GM19372 (cell line): ENCODE data around the gene CARNS1.
"Not testable (repeated sequence)": the region's sequence is repeated elsewhere in the genome, so short reads cannot be mapped to it uniquely, and the experiment has no call there.

Source experiments
- ATAC-seq: cut with Tn5 transposase; IDR thresholded peaks from one replicate; pipeline ENCODE4 v1.9.1; 2021; ENCODE audit warnings: mild to moderate bottlenecking, low read depth, moderate library complexity; ENCODE audit not compliant: unreplicated experiment

The CARNS1 gene

GRCh38 chr11:67396587-67397389 lies 18.7 kb upstream of the CARNS1 start:
- no peak for ATAC-seq

GRCh38 chr11:67397536-67397935 lies 17.9 kb upstream of the CARNS1 start:
- ATAC-seq = no peak

GRCh38 chr11:67397986-67398660 lies 17.4 kb upstream of the CARNS1 start:
- ATAC-seq = no peak

- no peak for ATAC-seq
Measured at GRCh38 chr11:67398661-67399563, 16.6 kb upstream of the CARNS1 start.

GRCh38 chr11:67400251-67400941 lies 15.1 kb upstream of the CARNS1 start:
- no peak for ATAC-seq

- ATAC-seq = peak; percentile 6
Measured at GRCh38 chr11:67400942-67401494, 14.5 kb upstream of the CARNS1 start.

- peak; percentile 69 for ATAC-seq
Measured at GRCh38 chr11:67401495-67402191, 13.8 kb upstream of the CARNS1 start, which contains the start of gene PPP1CA. TSS of gene PPP1CA (minus strand) at chr11:67401858. CDS start at chr11:67401782, 76 bp downstream.

GRCh38 chr11:67402192-67402839 lies 13.2 kb upstream of the CARNS1 start:
- ATAC-seq = not testable (repeated sequence)

- ATAC-seq = not testable (repeated sequence)
Measured at GRCh38 chr11:67403085-67403484, 12.4 kb upstream of the CARNS1 start.

GRCh38 chr11:67404515-67405195 lies 10.8 kb upstream of the CARNS1 start:
- ATAC-seq = no peak

GRCh38 chr11:67405196-67405567 lies 10.3 kb upstream of the CARNS1 start:
- no peak for ATAC-seq

GRCh38 chr11:67405688-67406339 lies 9.7 kb upstream of the CARNS1 start:
- no peak for ATAC-seq

- no peak for ATAC-seq
Measured at GRCh38 chr11:67406420-67406968, 9.0 kb upstream of the CARNS1 start.

GRCh38 chr11:67406969-67407687 lies 8.3 kb upstream of the CARNS1 start:
- ATAC-seq = no peak

GRCh38 chr11:67407688-67408163 lies 7.8 kb upstream of the CARNS1 start:
- no peak for ATAC-seq

- no peak for ATAC-seq
Measured at GRCh38 chr11:67408437-67409200, 6.9 kb upstream of the CARNS1 start.
